ENCODE measurements around the gene TAGLN3. TPM values are rescaled to one million over a fixed set of nuclear protein-coding genes. Genes with fewer than 3 reads are reported as not detected.
A peak's percentile ranks its signal among the peaks of the same experiment; 100 is the strongest.

The TAGLN3 gene
- total and polyA plus RNA-seq, 2 experiments from 2014 or later, result 0.61 TPM; not detected in 1

DNA sequence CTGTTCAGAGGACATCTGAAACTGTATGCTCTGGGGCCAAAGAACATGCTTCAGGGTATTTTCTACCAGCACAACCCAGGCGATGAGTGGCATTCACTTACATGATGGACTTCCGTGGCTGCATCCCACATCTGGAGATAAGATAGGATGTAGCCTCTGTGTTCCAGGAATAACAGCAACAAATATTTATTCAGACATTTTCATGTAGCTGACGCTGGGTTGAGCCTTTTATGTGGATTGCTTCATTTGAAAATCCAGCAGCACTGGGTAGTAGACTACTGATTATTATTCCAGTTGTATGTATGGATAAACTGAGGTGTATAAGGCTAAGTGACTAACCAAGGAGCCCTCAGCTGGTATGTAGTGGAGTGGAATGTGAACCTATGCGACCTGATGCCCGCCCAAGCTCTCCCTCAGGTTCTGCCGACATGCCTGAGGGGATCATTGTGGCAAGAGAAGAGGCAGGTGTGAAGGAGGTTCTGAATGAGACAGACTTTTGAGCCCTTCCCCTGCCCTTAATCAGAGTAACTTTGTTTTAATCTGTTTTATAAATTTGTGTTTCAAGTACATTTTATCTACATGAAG, 45.8 kb upstream of the TAGLN3 start:
- H3K4me2 ChIP-seq (ENCODE audit: unreplicated experiment), result no peak overlapping the region
- no peaks in the 10 kb centered on the region for H4K20me1 ChIP-seq (ENCODE audit: insufficient read depth)
- in situ Hi-C loops (cut with MboI), result no loop called here
- 94 to 100% methylated on average over 6 of the region's 6 CpGs for WGBS, 2 experiments (ENCODE audit: low coverage in 1 of 2, low lambda C conversion rate in 2 of 2, missing lambda C conversion rate in 2 of 2)
- H3K36me3 ChIP-seq (ENCODE audit: low read depth), result peaks cover 38% of the 10 kb centered on the region
- H3K9ac ChIP-seq, result no peak overlapping the region
- DNase-seq, result no peak
- no peaks in the 10 kb centered on the region for H3K9me2 ChIP-seq (ENCODE audit: insufficient read depth)
- no peak for TF ChIP-seq EZH2phosphoT487 (IDR thresholded peaks at IDR 0.05; ENCODE audit: insufficient read depth, low read depth)
- TF ChIP-seq EZH2 (IDR thresholded peaks at IDR 0.05; ENCODE audit: insufficient read depth, poor library complexity, severe bottlenecking), result no peak
- no peak overlapping the region for H2AFZ ChIP-seq
- no peak overlapping the region for H3K4me3 ChIP-seq
- peaks cover 8% of the 10 kb centered on the region; the same call in 1 of the 2 replicates for H3K4me1 ChIP-seq (ENCODE audit: insufficient read depth)
- peaks cover 20% of the 10 kb centered on the region; the same call in 1 of the 2 replicates for H3F3A ChIP-seq (ENCODE audit: insufficient read depth)
- H3K9me3 ChIP-seq (ENCODE audit: low read depth), result no peaks in the 10 kb centered on the region
- peaks cover 13% of the 10 kb centered on the region for H3K79me2 ChIP-seq (ENCODE audit: insufficient read depth)
- no peak overlapping the region for H3K27ac ChIP-seq
- H3K27me3 ChIP-seq (replicated peaks; ENCODE audit: insufficient read depth), result no peaks in the 10 kb centered on the region

DNA sequence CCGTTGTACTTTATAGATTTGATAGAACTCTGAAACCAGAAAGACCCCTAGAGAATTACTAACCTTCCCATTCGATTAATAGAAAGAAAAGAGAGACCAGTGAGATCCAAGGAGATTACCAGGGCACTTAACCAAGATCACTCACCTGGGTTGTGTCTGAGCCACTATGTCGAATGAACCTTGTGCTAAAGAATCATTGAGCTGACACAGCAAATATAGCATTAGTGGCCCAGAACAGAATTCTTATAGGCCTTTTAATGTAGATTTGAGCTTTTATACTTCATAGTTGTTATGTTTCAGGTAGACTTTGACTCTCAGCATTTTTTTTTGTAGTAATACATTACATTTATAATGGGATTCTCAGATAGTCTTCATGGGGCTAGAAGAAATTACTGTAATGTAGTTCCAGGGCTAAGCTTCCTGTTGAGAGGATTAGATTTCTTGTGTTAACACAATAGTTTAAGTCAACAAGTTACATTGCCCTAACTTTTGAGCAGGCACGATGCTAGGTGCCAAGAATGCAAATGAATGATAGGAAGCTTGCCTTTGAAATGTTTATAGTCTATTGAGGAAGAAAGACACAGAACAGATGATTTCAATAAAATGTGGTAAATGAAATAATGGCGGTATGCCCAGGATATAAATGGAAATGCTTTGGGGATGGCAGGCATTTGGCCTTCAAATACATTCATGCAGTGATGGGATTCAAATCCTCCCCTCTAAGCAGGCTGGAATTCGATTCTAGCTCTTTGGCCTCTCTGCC, 44.3 kb upstream of the TAGLN3 start:
- H3K9ac ChIP-seq, result no peak overlapping the region
- peaks cover 16% of the 10 kb centered on the region; the same call in 1 of the 2 replicates for H3F3A ChIP-seq (ENCODE audit: insufficient read depth)
- H3K27me3 ChIP-seq (replicated peaks; ENCODE audit: insufficient read depth), result no peaks in the 10 kb centered on the region
- no peaks in the 10 kb centered on the region for H3K9me3 ChIP-seq (ENCODE audit: low read depth)
- H3K4me3 ChIP-seq, result no peak overlapping the region
- in situ Hi-C loops (cut with MboI), result no loop called here
- no peak overlapping the region for H2AFZ ChIP-seq
- no peak overlapping the region for H3K4me2 ChIP-seq (ENCODE audit: unreplicated experiment)
- H4K20me1 ChIP-seq (ENCODE audit: insufficient read depth), result no peaks in the 10 kb centered on the region
- WGBS, 2 experiments (ENCODE audit: low coverage in 1 of 2, low lambda C conversion rate in 2 of 2, missing lambda C conversion rate in 2 of 2), result 35 to 38% methylated on average over 6 of the region's 6 CpGs
- DNase-seq, result peak; percentile 42
- no peaks in the 10 kb centered on the region; the same call in 1 of the 2 replicates for H3K79me2 ChIP-seq (ENCODE audit: insufficient read depth)
- no peak for TF ChIP-seq EZH2phosphoT487 (IDR thresholded peaks at IDR 0.05; ENCODE audit: insufficient read depth, low read depth)
- TF ChIP-seq EZH2 (IDR thresholded peaks at IDR 0.05; ENCODE audit: insufficient read depth, poor library complexity, severe bottlenecking), result no peak
- H3K4me1 ChIP-seq (ENCODE audit: insufficient read depth), result peaks cover 8% of the 10 kb centered on the region; the same call in 1 of the 2 replicates
- no peaks in the 10 kb centered on the region for H3K9me2 ChIP-seq (ENCODE audit: insufficient read depth)
- peaks cover 30% of the 10 kb centered on the region for H3K36me3 ChIP-seq (ENCODE audit: low read depth)
- no peak overlapping the region for H3K27ac ChIP-seq

DNA sequence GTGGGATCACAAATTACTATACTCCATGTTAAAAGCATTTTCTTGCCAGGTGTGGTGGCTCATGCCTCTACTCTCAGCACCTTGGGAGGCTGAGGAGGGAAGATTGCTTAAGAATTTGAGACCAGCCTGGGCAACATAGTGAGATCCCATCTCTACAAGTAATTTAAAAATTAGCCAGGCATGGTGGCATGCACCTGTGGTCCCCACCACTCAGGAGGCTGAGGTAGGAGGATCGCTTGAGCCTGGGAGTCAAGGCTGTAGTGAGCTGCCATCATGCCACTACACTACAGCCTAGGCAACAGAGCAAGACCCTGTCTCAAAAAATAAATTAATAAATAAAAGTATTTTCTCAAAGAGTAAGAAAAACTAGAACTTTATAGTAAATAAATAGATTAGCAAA, 42.8 kb upstream of the TAGLN3 start:
- Histone ChIP-seq H3K27me3 (replicated peaks; ENCODE audit: insufficient read depth) (no peaks in the 10 kb centered on the region), H3K9me3 (ENCODE audit: low read depth) (no peaks in the 10 kb centered on the region), H3K27ac (no peak overlapping the region), H2AFZ (no peak overlapping the region), H3K4me2 (ENCODE audit: unreplicated experiment) (no peak overlapping the region), H3K9me2 (ENCODE audit: insufficient read depth) (no peaks in the 10 kb centered on the region), H4K20me1 (ENCODE audit: insufficient read depth) (no peaks in the 10 kb centered on the region), H3F3A (ENCODE audit: insufficient read depth) (peaks cover 26% of the 10 kb centered on the region), H3K4me1 (ENCODE audit: insufficient read depth) (peaks cover 8% of the 10 kb centered on the region; the same call in 1 of the 2 replicates), H3K79me2 (ENCODE audit: insufficient read depth) (no peaks in the 10 kb centered on the region), H3K4me3 (no peak overlapping the region), H3K36me3 (ENCODE audit: low read depth) (peaks cover 24% of the 10 kb centered on the region), H3K9ac (no peak overlapping the region)
- in situ Hi-C loops (cut with MboI), result no loop called here
- no peak for TF ChIP-seq EZH2phosphoT487 (IDR thresholded peaks at IDR 0.05; ENCODE audit: insufficient read depth, low read depth)
- TF ChIP-seq EZH2 (IDR thresholded peaks at IDR 0.05; ENCODE audit: insufficient read depth, poor library complexity, severe bottlenecking), result no peak
- WGBS, 2 experiments (ENCODE audit: low coverage in 1 of 2, low lambda C conversion rate in 2 of 2, missing lambda C conversion rate in 2 of 2), result 100% methylated on average over 1 of the region's 1 CpG
- no peak for DNase-seq

DNA sequence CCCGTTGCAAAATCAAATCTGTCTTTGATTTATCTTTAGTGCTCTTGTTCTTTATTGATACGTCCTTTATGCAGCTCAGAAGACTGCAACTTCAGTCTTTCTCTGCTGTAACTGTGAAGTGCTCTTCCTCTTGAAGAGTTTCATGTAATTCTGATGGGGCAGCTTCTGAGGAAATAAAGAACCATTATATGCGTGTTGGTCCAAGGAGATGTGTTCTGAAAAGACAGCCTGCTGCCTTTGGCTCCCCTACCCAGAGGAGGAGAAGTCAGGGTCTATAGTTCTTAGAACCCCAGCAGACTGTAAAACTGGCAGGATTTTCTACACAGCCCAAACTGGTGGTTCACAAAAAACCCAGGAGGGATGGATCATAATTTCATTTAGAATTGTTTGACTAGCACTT, 42.3 kb upstream of the TAGLN3 start:
- in situ Hi-C loops (cut with MboI), result no loop called here
- no peak for DNase-seq
- no peaks in the 10 kb centered on the region for H3K27me3 ChIP-seq (replicated peaks; ENCODE audit: insufficient read depth)
- no peaks in the 10 kb centered on the region for H3K9me2 ChIP-seq (ENCODE audit: insufficient read depth)
- no peaks in the 10 kb centered on the region for H3K9me3 ChIP-seq (ENCODE audit: low read depth)
- no peaks in the 10 kb centered on the region for H3K79me2 ChIP-seq (ENCODE audit: insufficient read depth)
- no peak overlapping the region for H3K4me2 ChIP-seq (ENCODE audit: unreplicated experiment)
- peaks cover 8% of the 10 kb centered on the region; the same call in 1 of the 2 replicates for H3K4me1 ChIP-seq (ENCODE audit: insufficient read depth)
- no peak overlapping the region for H3K4me3 ChIP-seq
- no peaks in the 10 kb centered on the region for H4K20me1 ChIP-seq (ENCODE audit: insufficient read depth)
- H3K9ac ChIP-seq, result no peak overlapping the region
- WGBS, 2 experiments (ENCODE audit: low coverage in 1 of 2, low lambda C conversion rate in 2 of 2, missing lambda C conversion rate in 2 of 2), result 79% methylated on average over 3 of the region's 3 CpGs
- peaks cover 32% of the 10 kb centered on the region for H3F3A ChIP-seq (ENCODE audit: insufficient read depth)
- peaks cover 21% of the 10 kb centered on the region for H3K36me3 ChIP-seq (ENCODE audit: low read depth)
- H3K27ac ChIP-seq, result no peak overlapping the region
- no peak overlapping the region for H2AFZ ChIP-seq
- no peak for TF ChIP-seq EZH2 (IDR thresholded peaks at IDR 0.05; ENCODE audit: insufficient read depth, poor library complexity, severe bottlenecking)
- no peak for TF ChIP-seq EZH2phosphoT487 (IDR thresholded peaks at IDR 0.05; ENCODE audit: insufficient read depth, low read depth)
